Peyer's patch (tissue), 4 donors: Measurements from ENCODE around the gene GPR55. TPM values are rescaled to one million over a fixed set of nuclear protein-coding genes. Genes with fewer than 3 reads are reported as not detected.

Source experiments
- DNase-seq, 3 donors: peaks; one replicate each; pipeline ENCODE4 v3.0.0-alpha.2; 2017 to 2019
- H3K27ac ChIP-seq, 4 donors: fragments of 200-600 bp; sonication (generic); one replicate each; pipeline ENCODE4 v1.5.1; 2016 to 2019
- H3K27me3 ChIP-seq, 2 donors: fragments of 200-600 bp; sonication (generic); one replicate each; pipeline ENCODE4 v1.5.1; 2019
- H3K36me3 ChIP-seq, 3 donors: fragments of 200-600 bp; sonication (generic); one replicate each; pipeline ENCODE4 v1.5.1; 2016 to 2019
- H3K4me1 ChIP-seq, 4 donors: fragments of 200-600 bp; sonication (generic); one replicate each; pipeline ENCODE4 v1.5.1; 2016 to 2019
- H3K4me3 ChIP-seq, 4 donors: fragments of 200-600 bp; sonication (generic); 1 replicate in 3 of 4; 2 replicates in 1 of 4; pipeline ENCODE4 v1.5.1; 2016 to 2019; ENCODE audit warnings: mild to moderate bottlenecking in 1 of 4
- H3K9me3 ChIP-seq, 4 donors: fragments of 200-600 bp; sonication (generic); one replicate each; pipeline ENCODE4 v1.5.1; 2016 to 2019; ENCODE audit warnings: mild to moderate bottlenecking in 1 of 4
- POLR2A ChIP-seq, 2 donors: fragments of 450-650 bp; IDR thresholded peaks; one replicate each; pipeline ENCODE4 v1.5.1; 2017; ENCODE audit warnings: antibody characterized with exemption in 2 of 2, mild to moderate bottlenecking in 2 of 2, moderate library complexity in 2 of 2
- total RNA-seq, 4 donors: library from RNA; depleted of rRNA; stranded (reverse); fragments of >200 nt; gene quantifications; one replicate each; pipeline ENCODE4 v1.1.0, GENCODE V29; 2016
- TF ChIP-seq, protein P1 (sequence below), 6 experiments: fragments of 450-650 bp in 4 of 6; fragments of 200-600 bp in 2 of 6; sonication (generic) in 1 of 6; IDR thresholded peaks; one replicate each; pipeline ENCODE4 v1.5.1; 2017 to 2019; ENCODE audit warnings: antibody characterized with exemption in 6 of 6, mild to moderate bottlenecking in 3 of 6, moderate library complexity in 1 of 6

GPR55 gene
- total RNA-seq, 4 donors from 2014 or later: 1.0 to 4.7 (median 3.2) TPM

DNA sequence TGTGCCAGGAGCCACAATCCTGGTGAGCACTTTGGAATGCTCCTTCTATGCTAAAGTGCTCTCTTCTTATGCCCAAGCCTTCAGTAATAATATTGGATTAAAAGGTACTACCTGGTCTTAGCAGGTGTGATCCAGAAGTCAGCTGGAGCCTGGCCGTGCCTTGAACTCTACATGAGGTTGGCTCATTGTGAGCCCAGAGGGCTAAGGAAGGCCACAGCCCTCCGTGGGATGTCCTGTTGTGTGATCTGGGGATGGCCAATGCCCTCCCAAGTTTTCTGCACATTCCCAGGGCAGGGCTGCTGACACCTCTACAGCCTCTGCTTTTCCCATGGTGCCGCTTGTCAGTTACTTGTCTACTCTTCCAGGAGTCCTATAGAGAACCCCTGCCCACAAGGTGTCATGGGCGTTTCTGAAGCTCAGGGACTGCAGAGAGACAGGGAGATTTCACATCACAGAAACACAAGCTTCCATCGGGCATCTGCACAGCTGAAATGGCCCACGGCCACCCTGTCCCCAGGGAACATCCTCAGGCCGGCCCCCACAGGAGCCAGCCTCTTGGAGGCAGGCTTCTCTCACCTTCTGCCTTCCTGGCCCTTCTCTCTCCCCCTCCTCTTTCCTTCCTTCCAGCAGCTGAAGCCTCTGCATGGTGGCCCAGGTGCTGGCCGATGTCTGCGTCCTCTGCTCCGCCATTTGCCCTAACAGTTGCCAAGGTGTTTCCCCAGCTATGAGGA is 27.3 kb upstream of the GPR55 start:
- DNase-seq: no peak
- H3K27me3 ChIP-seq: no peaks in the 10 kb centered on the region
- H3K4me1 ChIP-seq: peaks cover 0 to 2% (median 0%) of the 10 kb centered on the region in 4 donors
- TF ChIP-seq, protein P1, sequence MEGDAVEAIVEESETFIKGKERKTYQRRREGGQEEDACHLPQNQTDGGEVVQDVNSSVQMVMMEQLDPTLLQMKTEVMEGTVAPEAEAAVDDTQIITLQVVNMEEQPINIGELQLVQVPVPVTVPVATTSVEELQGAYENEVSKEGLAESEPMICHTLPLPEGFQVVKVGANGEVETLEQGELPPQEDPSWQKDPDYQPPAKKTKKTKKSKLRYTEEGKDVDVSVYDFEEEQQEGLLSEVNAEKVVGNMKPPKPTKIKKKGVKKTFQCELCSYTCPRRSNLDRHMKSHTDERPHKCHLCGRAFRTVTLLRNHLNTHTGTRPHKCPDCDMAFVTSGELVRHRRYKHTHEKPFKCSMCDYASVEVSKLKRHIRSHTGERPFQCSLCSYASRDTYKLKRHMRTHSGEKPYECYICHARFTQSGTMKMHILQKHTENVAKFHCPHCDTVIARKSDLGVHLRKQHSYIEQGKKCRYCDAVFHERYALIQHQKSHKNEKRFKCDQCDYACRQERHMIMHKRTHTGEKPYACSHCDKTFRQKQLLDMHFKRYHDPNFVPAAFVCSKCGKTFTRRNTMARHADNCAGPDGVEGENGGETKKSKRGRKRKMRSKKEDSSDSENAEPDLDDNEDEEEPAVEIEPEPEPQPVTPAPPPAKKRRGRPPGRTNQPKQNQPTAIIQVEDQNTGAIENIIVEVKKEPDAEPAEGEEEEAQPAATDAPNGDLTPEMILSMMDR (IDR thresholded peaks at IDR 0.05): no peak
- H3K27ac ChIP-seq: no peak overlapping the region
- no peaks in the 10 kb centered on the region for H3K36me3 ChIP-seq
- no peaks in the 10 kb centered on the region for H3K9me3 ChIP-seq
- no peak overlapping the region for H3K4me3 ChIP-seq

DNA sequence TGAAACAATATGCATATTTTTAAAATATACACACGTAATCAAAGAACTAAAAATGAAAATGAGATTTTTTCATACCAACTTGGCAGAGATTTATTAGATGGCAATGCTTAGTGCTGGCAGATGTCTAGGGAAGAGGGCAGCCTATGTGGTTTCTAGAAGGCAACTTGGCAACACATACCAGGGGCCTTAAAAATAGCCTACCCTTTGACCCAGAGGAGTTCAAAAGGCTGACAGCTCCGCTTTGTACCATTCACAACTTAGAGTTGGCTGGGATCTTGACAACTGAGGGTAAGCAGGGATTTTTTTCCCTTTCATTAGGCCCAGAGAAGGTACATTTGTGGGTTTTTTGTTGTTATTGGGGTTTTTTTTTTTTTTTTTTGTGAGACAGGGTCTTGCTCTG is 26.4 kb upstream of the GPR55 start:
- Histone ChIP-seq H3K27me3 (no peaks in the 10 kb centered on the region), H3K27ac (no peak overlapping the region), H3K9me3 (no peaks in the 10 kb centered on the region), H3K4me1 (no peaks in the 10 kb centered on the region), H3K4me3 (no peak overlapping the region), H3K36me3 (no peaks in the 10 kb centered on the region)
- TF ChIP-seq, protein P1 (IDR thresholded peaks at IDR 0.05): no peak
- no peak for TF ChIP-seq POLR2A (IDR thresholded peaks at IDR 0.05)
- DNase-seq: no peak

DNA sequence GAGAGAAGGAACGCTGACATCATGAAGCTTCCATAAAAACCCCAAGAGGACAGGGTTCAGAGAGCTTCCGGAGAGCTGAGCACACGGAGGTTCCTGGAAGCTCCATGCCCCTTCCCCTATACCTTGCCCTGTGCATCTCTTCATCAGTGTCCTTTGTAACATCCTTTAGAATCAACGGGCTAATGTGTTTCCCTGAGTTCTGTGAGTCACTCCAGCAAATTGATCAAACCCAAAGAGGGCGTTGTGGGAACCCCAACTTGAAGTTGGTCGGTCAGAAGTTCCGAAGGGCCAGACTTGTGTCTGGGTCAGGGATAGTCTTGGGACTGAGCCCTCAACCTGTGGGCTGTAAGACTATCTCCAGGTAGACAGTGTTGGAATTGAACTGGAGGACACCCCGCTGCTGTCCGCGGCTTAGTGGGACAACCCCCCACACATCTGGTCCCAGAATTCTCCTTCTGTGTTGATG is 25.9 kb upstream of the GPR55 start:
- Histone ChIP-seq H3K9me3 (no peaks in the 10 kb centered on the region), H3K4me3 (no peak overlapping the region), H3K27ac (no peak overlapping the region), H3K4me1 (no peaks in the 10 kb centered on the region), H3K36me3 (no peaks in the 10 kb centered on the region), H3K27me3 (no peaks in the 10 kb centered on the region)
- DNase-seq: no peak
- TF ChIP-seq, protein P1 (IDR thresholded peaks at IDR 0.05): no peak
- TF ChIP-seq POLR2A (IDR thresholded peaks at IDR 0.05): no peak

DNA sequence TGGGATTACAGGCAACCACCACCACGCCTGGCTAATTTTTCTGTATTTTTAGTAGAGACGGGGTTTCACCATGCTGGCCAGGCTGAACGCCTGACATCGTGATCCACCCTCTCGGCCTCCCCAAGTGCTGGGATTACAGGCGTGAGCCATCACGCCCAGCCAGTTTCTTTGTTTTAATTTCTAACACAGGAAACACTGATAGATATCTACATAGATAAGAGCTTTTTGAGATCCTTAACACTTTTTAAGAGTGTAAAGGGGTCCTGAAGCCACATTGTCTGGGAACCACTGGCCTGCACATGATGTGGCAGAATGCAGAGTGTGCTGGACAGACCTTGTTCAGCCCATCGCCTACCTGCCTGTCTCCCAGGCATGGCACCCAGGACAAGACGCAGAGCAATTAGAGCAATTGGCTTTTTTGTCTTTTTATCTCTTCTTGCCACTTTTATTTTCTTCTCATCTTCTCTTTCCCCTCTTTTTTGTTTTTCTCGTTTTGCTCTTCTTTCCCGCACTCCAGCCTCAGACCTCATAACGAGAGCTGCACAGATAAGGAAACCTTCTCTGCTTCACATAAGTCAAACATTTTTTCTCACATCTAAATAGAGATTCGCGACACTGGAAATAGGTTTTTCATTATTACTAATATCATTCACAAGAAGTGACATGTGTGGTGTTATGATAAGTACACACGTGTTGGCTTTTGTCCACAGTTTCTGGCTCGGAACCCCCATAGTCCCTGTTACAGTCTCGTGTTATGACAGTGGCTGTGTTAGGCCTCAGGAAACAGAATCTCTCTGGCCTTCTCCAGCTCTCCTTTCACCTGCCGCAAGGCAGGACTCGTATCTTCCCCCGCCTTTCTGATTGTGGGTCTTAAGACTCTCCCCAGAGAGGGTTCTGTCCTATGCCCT is 25.2 kb upstream of the GPR55 start:
- no peak for DNase-seq

DNA sequence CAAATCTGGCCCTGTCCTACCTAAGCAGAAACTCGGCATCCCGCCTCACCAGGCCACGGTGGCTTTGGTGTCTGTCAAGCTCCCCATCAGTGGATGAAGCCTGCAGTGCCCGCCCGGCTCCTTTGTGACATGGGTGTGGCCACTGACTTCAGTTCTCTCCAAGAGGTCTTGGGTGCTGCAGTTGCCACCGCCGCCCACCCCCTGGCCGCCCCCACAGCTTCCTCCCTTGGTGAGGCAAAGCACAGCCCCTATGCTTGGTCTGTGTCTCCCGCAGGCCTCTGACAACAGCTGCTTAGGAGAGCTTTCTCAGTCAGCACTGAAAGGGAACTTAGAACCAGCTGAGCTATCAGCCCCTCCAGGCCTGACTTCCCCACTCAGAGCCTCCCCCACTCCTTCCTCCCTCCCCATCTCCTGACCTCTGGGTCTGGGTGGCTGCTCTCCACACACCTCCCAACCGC is 22.9 kb upstream of the GPR55 start:
- Histone ChIP-seq H3K4me3 (no peak overlapping the region), H3K27ac (no peak overlapping the region), H3K27me3 (no peaks in the 10 kb centered on the region), H3K4me1 (no peaks in the 10 kb centered on the region), H3K9me3 (no peaks in the 10 kb centered on the region), H3K36me3 (no peaks in the 10 kb centered on the region)
- TF ChIP-seq POLR2A (IDR thresholded peaks at IDR 0.05): no peak
- TF ChIP-seq, protein P1 (IDR thresholded peaks at IDR 0.05): no peak
- no peak for DNase-seq

More for the DNA sequence above, 25.2 kb upstream of the GPR55 start:
- TF ChIP-seq POLR2A (IDR thresholded peaks at IDR 0.05): no peak
- TF ChIP-seq, protein P1 (IDR thresholded peaks at IDR 0.05): no peak
- no peaks in the 10 kb centered on the region for H3K36me3 ChIP-seq
- H3K27ac ChIP-seq: no peak overlapping the region
- H3K4me1 ChIP-seq: no peaks in the 10 kb centered on the region
- H3K27me3 ChIP-seq: no peaks in the 10 kb centered on the region
- H3K9me3 ChIP-seq: no peaks in the 10 kb centered on the region
- no peak overlapping the region for H3K4me3 ChIP-seq
